GM12878 (cell line): Measurements from ENCODE around the gene SOX6. TPM values are rescaled to one million over a fixed set of nuclear protein-coding genes. Genes with fewer than 3 reads are reported as not detected.

Experiments
- ATAC-seq: fragments of 200-7000 bp; cut with Tn5 transposase; 3 replicates; pipeline ENCODE4 v1.9.1; 2020; ENCODE audit warnings: mild to moderate bottlenecking, moderate library complexity
- BruUV-seq: library from RNA; stranded (reverse); fragments of 400-500 nt; replicated peaks from 2 replicates; lab custom pipeline; 2021; lab: Mats Ljungman, UMichigan
- CTCF ChIA-PET: fragments of 300-600 bp; sonication (Branson Sonifier 250); formaldehyde crosslinking; extraction: SDS; loops from one replicate; lab custom pipeline; 2021; ENCODE audit warnings: inconsistent platforms; lab: Yijun Ruan, JAX
- POLR2A ChIA-PET: fragments of 350-600 bp; formaldehyde crosslinking; extraction: SDS; loops from one replicate; lab custom pipeline; 2021; ENCODE audit warnings: inconsistent platforms; lab: Charles Lee
- RAD21 ChIA-PET: fragments of 300-600 bp; sonication (Branson Sonifier 250); formaldehyde crosslinking; loops from one replicate; lab custom pipeline; 2023; ENCODE audit warnings: antibody characterized with exemption; ENCODE audit not compliant: unreplicated experiment; lab: Charles Lee
- SMC1A ChIA-PET: fragments of 300-600 bp; sonication (Branson Sonifier 250); formaldehyde crosslinking; loops from one replicate; lab custom pipeline; 2023; ENCODE audit not compliant: unreplicated experiment, uncharacterized antibody; lab: Charles Lee
- DNase-seq: peaks from one replicate; pipeline ENCODE4 v3.0.0-alpha.2; 2011; ENCODE audit warnings: low read depth, low spot score
- FAIRE-seq: peaks from 3 replicates; lab custom pipeline; 2011; peaks lifted over from hg19 to GRCh38; lab: Jason Lieb, UNC
- H2AFZ ChIP-seq: 2 replicates; pipeline ENCODE4 v1.6.0; 2011; ENCODE audit warnings: low read depth, low read length, control low read depth; ENCODE audit not compliant: control insufficient read depth
- H3K27ac ChIP-seq: 2 replicates; pipeline ENCODE4 v1.5.1; 2011; ENCODE audit warnings: control low read depth; ENCODE audit not compliant: control insufficient read depth, insufficient read depth
- H3K27me3 ChIP-seq, 2 experiments: replicated peaks in 1 of 2; 2 replicates each; pipeline versions ENCODE4 v1.6.0 to v1.6.1; 2011; ENCODE audit warnings: low read length in 1 of 2; ENCODE audit not compliant: control insufficient read depth in 2 of 2, insufficient read depth in 2 of 2
- H3K36me3 ChIP-seq, 2 experiments: 2 replicates each; pipeline ENCODE4 v1.5.1; 2011; ENCODE audit warnings: low read length in 1 of 2; ENCODE audit not compliant: control insufficient read depth in 2 of 2, insufficient read depth in 2 of 2
- H3K4me1 ChIP-seq: 2 replicates; pipeline ENCODE4 v1.6.1; 2011; ENCODE audit warnings: mild to moderate bottlenecking, low read length, moderate library complexity, mixed read lengths; ENCODE audit not compliant: control insufficient read depth, insufficient read depth
- H3K4me2 ChIP-seq: 2 replicates; pipeline ENCODE4 v1.6.0; 2011; ENCODE audit warnings: control low read depth; ENCODE audit not compliant: control insufficient read depth, insufficient read depth
- H3K4me3 ChIP-seq: fragments of 200-600 bp; sonication (generic); 2 replicates; pipeline ENCODE4 v1.5.1; 2016
- H3K79me2 ChIP-seq: 2 replicates; pipeline ENCODE4 v1.6.0; 2011; ENCODE audit warnings: low read length; ENCODE audit not compliant: control insufficient read depth, insufficient read depth
- H3K9ac ChIP-seq: 2 replicates; pipeline ENCODE4 v1.8.0; 2011; ENCODE audit warnings: low read length, control low read depth, mixed read lengths; ENCODE audit not compliant: control insufficient read depth, insufficient read depth
- H3K9me3 ChIP-seq: replicated peaks from 3 replicates; pipeline ENCODE4 v1.5.1; 2011; ENCODE audit warnings: mild to moderate bottlenecking, low read length; ENCODE audit not compliant: control insufficient read depth, insufficient read depth
- H4K20me1 ChIP-seq: 2 replicates; pipeline ENCODE4 v1.6.0; 2011; ENCODE audit not compliant: control insufficient read depth, insufficient read depth
- ASH2L ChIP-seq: fragments of 300-600, 200-600 bp; sonication (generic); IDR thresholded peaks from 2 replicates; pipeline ENCODE4 v1.6.1; 2017; ENCODE audit warnings: low read depth, mild to moderate bottlenecking, borderline replicate concordance
- ATF3 ChIP-seq: IDR thresholded peaks from 2 replicates; pipeline ENCODE4 v1.6.1; 2011; ENCODE audit warnings: low read depth, mild to moderate bottlenecking, low read length, moderate library complexity, borderline replicate concordance; ENCODE audit errors: extremely low read depth
- BHLHE40 ChIP-seq, 2 experiments: fragments of 450-650 bp in 1 of 2; IDR thresholded peaks; 2 replicates each; pipeline ENCODE4 v1.6.1; 2011 to 2017; ENCODE audit warnings: low read depth in 2 of 2, borderline replicate concordance in 1 of 2, improper control_type of control experiment in 1 of 2, low read length in 1 of 2, mild to moderate bottlenecking in 1 of 2
- BRCA1 ChIP-seq: IDR thresholded peaks from 2 replicates; pipeline ENCODE4 v1.6.1; 2011; ENCODE audit warnings: low read depth, low read length, improper control_type of control experiment
- FOS ChIP-seq: IDR thresholded peaks from 3 replicates; pipeline ENCODE4 v1.6.1; 2011; ENCODE audit warnings: borderline replicate concordance; ENCODE audit not compliant: insufficient read length; ENCODE audit errors: extremely low read depth
- HDAC2 ChIP-seq: fragments of 200-600 bp; sonication (generic); IDR thresholded peaks from 2 replicates; pipeline ENCODE4 v1.6.1; 2017
- HDGF ChIP-seq: fragments of 450-650 bp; IDR thresholded peaks from 2 replicates; pipeline ENCODE4 v1.6.1; 2016; ENCODE audit warnings: antibody characterized with exemption
- JUNB ChIP-seq: IDR thresholded peaks from 2 replicates; pipeline ENCODE4 v1.6.1; 2016; ENCODE audit warnings: antibody characterized with exemption, mild to moderate bottlenecking
- MEF2A ChIP-seq: IDR thresholded peaks from 2 replicates; pipeline ENCODE4 v1.6.1; 2011; ENCODE audit warnings: low read depth, mild to moderate bottlenecking, low read length, moderate library complexity; ENCODE audit not compliant: insufficient read depth
- PAX5 ChIP-seq: IDR thresholded peaks from 2 replicates; pipeline ENCODE4 v1.6.1; 2011; ENCODE audit warnings: low read depth, low read length, borderline replicate concordance
- PML ChIP-seq: IDR thresholded peaks from 2 replicates; pipeline ENCODE4 v1.6.1; 2012; ENCODE audit warnings: low read length, inconsistent platforms
- RELB ChIP-seq: fragments of 450-650 bp; IDR thresholded peaks from 2 replicates; pipeline ENCODE4 v1.6.1; 2017; ENCODE audit warnings: low read depth, mild to moderate bottlenecking, moderate library complexity
- USF1 ChIP-seq: IDR thresholded peaks from 2 replicates; pipeline ENCODE4 v1.6.1; 2011; ENCODE audit warnings: borderline replicate concordance, low read depth, mild to moderate bottlenecking, moderate library complexity, mixed read lengths, low read length; ENCODE audit not compliant: insufficient read depth; ENCODE audit errors: extremely low read length
- ZSCAN29 ChIP-seq: fragments of 450-650 bp; IDR thresholded peaks from 2 replicates; pipeline ENCODE4 v1.6.1; 2017; ENCODE audit warnings: mild to moderate bottlenecking, moderate library complexity
- ZZZ3 ChIP-seq: IDR thresholded peaks from 2 replicates; pipeline ENCODE4 v1.6.1; 2011; ENCODE audit warnings: low read depth; ENCODE audit not compliant: control insufficient read depth, insufficient read length
- WGBS: methylation state at CpG from one replicate; pipeline ENCODE4 v1.1.6; 2016; ENCODE audit warnings: low lambda C conversion rate; ENCODE audit not compliant: insufficient replicate concordance, insufficient coverage; ENCODE audit errors: missing lambda C conversion rate; 5-methylcytosine and 5-hydroxymethylcytosine counted together
- in situ Hi-C: fragments of 300-500 bp; cut with MboI; formaldehyde crosslinking; loops from 9 replicates; pipeline ENCODE4 v1.14.3; 2018; ENCODE audit warnings: mixed read lengths
- intact Hi-C: fragments of 100-400 bp; cut with micrococcal nuclease; formaldehyde crosslinking; loops from one replicate; pipeline ENCODE4 v1.14.2; 2022; ENCODE audit not compliant: unreplicated experiment
- polyA plus RNA-seq, 11 experiments: library from polyadenylated mRNA; depleted of rRNA in 4 of 11; unstranded in 6 of 11; stranded (reverse) in 5 of 11; fragments of >200 nt; fragmentation: Nextera tagmentation in 4 of 11; fragmentation: Illumina TruSeq in 1 of 11; extraction: Ambion mirVana in 4 of 11; extraction: Trizol in 1 of 11; gene quantifications; 1 replicate in 1 of 11; 2 replicates in 10 of 11; pipeline versions ENCODE4 v1.2.1 to v1.2.3, GENCODE V29; 2011 to 2016; ENCODE audit warnings: inconsistent platforms in 2 of 11, missing spikeins in 2 of 11, low read depth in 1 of 11
- total RNA-seq, 4 experiments: library from RNA; depleted of rRNA in 3 of 4; stranded (reverse); fragments of >200 nt in 3 of 4; fragmentation: Illumina TruSeq in 1 of 4; extraction: Trizol in 1 of 4; gene quantifications; 2 replicates each; pipeline versions ENCODE4 v1.2.1 to v1.2.3, GENCODE V29; 2013 to 2021

SOX6 gene
- total and polyA plus RNA-seq, 10 of the 15 experiments (the other 5 are each of a cell fraction or from before 2014, with no cell fraction given): 0.03 to 0.71 (median 0.29) TPM; not detected in 4

GRCh38 chr11:16000065-16000464 is 356.3 kb downstream of the SOX6 start:
- no peak for DNase-seq
- ChIA-PET RAD21 (no interaction called here), POLR2A (no interaction called here), CTCF (no interaction called here), SMC1A (no interaction called here)
- intact Hi-C loops: no loop called here
- TF ChIP-seq BRCA1 (no peak), ZSCAN29 (no peak), FOS (no peak), ZZZ3 (no peak), JUNB (no peak), HDGF (no peak), MEF2A (no peak), BHLHE40 (IDR thresholded peaks at IDR 0.05; ENCODE audit: borderline replicate concordance in 1 of 2, low read depth in 2 of 2, low read length in 1 of 2) (no peak), ASH2L (no peak), HDAC2 (no peak)
- in situ Hi-C loops: no loop called here
- Histone ChIP-seq H3K4me1 (no peaks in the 10 kb centered on the region), H3K4me2 (no peak overlapping the region), H3K27ac (no peak overlapping the region), H4K20me1 (no peaks in the 10 kb centered on the region), H3K9ac (no peak overlapping the region), H3K36me3 (no peaks in the 10 kb centered on the region), H3K27me3 (no peaks in the 10 kb centered on the region), H3K9me3 (no peaks in the 10 kb centered on the region), H3K79me2 (no peaks in the 10 kb centered on the region), H3K4me3 (no peak overlapping the region), H2AFZ (no peak overlapping the region)
- ATAC-seq: no peak
- WGBS: 94% methylated on average over 1 of the region's 1 CpG
- BruUV-seq: no TSS peak
- FAIRE-seq: no peak

- DNase-seq (no peak), ATAC-seq (no peak), FAIRE-seq (no peak)
- H3K4me2 ChIP-seq: no peak overlapping the region
- no peaks in the 10 kb centered on the region for H4K20me1 ChIP-seq
- BruUV-seq: no TSS peak
- POLR2A ChIA-PET: no interaction called here
- 25% methylated on average over 4 of the region's 4 CpGs for WGBS
- no peak overlapping the region for H3K27ac ChIP-seq
- in situ Hi-C loops (no loop called here), intact Hi-C loops (no loop called here)
- SMC1A ChIA-PET: no interaction called here
- no peaks in the 10 kb centered on the region for H3K27me3 ChIP-seq
- H3K9ac ChIP-seq: no peak overlapping the region
- H3K36me3 ChIP-seq: no peaks in the 10 kb centered on the region
- no peaks in the 10 kb centered on the region for H3K4me1 ChIP-seq
- RAD21 ChIA-PET: no interaction called here
- H2AFZ ChIP-seq: no peak overlapping the region
- CTCF ChIA-PET: no interaction called here
- no peaks in the 10 kb centered on the region for H3K79me2 ChIP-seq
- no peak overlapping the region for H3K4me3 ChIP-seq
- no peaks in the 10 kb centered on the region for H3K9me3 ChIP-seq
- TF ChIP-seq PAX5: no peak
- TF ChIP-seq PML: no peak
- TF ChIP-seq ATF3: no peak
- TF ChIP-seq RELB: no peak
- no peak for TF ChIP-seq USF1
Observed at GRCh38 chr11:15993345-15993744, 363.0 kb downstream of the SOX6 start.
